Measurements from ENCODE around the gene HCK.

The HCK gene

DNA sequence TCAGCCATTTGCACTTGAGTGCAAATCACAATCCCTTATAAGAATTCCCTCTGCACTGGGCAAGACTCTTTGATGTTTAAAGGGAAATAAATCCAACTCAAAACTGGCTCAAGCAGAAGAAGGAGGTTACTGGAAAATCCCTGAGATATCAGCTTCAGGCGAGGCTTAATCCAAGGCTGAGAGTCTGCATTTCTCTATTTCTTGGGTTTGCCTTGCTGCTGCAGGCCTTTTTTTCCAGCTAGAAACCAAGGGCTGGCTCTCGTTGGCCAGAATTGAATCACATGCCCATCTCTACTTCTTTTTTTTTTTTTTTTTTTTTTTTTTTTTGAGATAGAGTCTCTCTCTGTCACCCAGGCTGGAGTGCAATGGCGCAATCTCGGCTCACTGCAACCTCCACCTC is 11.7 kb downstream of the HCK start:
- no peak for DNase-seq

DNA sequence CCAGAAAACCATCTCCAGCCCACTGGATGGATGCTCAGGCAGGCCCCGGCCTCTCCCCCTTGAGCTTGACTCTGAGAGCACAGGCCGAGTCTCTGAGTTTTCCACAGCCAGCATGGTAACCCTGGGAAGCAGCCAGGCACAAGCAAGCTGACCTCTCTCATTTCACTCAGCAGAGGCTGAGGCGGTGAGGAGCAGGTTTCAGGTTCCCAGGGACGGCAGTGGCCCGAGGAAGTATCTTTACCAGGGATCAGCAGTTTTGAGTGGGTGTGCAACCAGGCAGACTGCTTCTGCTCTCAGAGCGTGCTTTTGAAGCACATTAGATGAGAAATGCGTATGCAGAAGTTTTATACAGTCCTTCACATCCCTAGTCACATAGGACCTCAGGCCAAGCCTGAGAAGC is 12.6 kb downstream of the HCK start:
- DNase-seq = no peak

DNA sequence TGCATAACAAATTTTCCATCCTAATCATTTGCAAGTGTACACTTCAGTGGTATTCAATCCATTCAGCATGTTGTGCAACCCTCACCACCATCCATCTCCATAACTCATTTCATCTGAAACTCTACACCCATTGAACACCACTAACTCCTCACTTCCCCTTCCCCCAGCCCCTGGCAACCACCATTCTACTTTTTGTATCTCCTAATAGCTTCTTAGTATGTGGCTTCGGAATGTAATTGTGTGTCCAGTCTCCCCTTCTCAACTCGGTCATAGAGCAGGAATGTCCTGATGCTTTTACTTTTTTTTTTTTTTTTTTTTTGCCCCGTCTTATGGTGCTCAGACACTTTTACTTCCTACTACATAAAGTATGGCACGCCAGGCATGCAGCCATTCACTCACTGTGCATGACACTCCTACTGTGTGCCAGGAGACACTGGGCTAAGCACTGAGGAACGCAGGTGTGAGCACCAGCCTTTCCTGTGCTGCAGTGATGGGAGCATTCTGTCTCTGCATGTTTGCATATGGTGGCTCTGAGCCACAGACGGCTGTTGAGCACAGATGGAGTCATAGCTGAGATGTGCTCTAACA is 15.3 kb downstream of the HCK start:
- DNase-seq = no peak

DNA sequence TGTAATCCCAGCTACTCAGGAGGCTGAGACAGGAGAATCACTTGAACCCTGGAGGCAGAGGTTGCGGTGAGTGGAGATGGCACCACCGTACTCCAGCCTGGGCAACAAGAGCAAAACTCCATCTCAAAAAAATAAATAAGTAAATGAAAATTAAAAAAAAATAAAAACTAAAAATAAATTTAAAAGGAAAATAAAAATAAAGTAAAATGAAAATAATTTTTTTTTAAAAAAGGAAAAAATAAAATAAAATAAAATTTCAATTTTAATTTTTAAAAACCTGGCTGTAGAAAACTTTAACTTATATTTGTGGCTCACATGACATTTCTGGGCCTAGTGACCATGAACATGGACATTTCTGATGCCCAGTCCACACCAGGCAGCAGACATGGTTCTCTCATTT is 16.1 kb downstream of the HCK start:
- DNase-seq = no peak

DNA sequence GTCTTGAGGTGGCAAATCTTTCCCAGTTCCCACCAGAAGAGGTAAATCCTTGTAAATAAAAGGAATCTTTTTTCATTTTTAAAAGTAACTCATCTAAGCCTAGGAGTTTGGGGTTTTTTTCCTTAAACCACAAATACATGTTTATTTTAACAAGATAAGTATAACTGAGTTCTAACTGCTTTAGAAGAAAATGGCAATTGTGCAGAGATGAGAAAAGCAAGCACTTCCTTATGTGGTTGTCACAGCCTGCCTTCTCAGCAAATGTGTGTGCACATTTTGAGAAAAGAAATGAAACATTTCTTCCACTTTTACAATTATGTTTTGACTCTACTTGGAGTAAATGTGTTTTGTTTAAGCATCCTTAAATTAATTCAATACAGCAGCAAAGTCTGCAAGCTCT is 17.7 kb downstream of the HCK start:
- no peak for DNase-seq

DNA sequence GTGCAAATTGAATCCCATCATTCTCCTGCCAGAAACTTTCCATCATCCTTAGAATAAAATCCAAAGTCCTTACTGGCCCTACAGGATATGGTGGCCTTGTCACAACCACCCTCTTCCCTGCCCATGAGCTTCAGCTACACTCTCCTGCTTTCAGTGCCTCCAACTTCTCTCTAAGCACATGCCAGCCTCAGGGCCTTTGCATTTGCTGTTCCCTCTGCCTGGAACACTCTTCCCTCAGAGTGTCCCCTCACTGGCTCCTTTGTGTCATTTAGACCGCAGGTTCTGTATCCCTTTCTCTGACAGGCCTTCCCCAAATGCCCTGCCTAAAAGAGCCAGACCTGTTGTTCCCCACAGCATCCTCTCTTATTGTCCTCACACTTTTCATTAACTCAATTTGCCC is 18.2 kb downstream of the HCK start:
- DNase-seq = no peak

DNA sequence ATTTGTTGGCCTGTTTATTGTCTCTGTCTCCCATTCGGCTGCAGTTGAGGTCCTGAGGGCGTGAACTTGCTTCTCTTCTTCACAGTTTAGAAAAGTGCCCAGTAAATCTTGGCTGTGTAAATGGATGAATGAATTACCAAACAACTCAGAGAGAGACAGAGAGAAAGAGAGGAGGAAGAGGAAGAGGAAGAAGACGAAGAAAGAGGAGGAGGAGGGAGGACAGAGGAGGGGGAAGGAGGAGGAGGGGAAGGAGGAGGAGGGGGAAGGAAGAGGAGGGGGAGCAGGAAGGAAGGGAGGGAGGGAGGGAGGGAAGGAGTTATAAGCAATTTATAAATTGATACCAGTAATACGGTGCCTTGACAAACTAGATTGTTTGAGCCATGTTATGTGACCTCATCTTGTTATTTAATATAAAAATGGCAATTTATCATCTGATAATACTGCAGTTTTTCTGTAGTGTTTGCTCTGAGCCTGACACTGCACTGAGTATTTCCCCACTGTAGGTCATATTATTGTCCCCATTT is 18.7 kb downstream of the HCK start:
- no peak for DNase-seq

DNA sequence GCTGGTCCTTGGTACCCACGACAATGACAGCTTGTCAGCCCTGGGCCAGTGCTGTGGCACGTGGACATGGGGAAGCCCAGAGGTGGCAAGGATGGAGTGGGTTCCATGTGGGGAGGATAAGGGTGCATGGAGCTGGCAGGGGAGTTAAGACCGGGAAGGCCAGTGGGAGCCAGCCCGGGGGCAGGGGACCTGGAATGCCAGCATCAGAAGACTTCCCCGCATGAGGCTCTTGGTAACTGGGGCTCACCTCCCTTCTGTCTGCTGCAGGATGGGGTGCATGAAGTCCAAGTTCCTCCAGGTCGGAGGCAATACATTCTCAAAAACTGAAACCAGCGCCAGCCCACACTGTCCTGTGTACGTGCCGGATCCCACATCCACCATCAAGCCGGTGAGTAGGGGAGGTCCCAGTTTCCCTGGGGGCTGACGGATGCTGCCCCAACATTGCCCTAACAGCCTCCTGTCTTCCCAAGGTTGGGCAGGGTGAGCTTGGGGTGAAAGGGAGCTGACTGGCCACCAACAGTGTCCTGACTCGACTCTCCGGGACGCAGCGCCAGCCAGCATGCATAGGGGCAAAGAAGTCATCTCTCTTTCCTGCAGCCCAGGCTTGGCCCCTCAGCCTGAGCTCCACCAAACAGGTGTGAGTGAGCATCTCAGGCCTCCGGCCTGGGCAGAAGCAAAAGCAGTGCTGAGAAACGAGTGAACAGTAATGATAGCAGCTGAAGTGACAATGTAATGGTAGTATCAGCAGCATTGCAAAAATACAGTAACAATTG is 19.5 kb downstream of the HCK start:
- no peak for DNase-seq

DNA sequence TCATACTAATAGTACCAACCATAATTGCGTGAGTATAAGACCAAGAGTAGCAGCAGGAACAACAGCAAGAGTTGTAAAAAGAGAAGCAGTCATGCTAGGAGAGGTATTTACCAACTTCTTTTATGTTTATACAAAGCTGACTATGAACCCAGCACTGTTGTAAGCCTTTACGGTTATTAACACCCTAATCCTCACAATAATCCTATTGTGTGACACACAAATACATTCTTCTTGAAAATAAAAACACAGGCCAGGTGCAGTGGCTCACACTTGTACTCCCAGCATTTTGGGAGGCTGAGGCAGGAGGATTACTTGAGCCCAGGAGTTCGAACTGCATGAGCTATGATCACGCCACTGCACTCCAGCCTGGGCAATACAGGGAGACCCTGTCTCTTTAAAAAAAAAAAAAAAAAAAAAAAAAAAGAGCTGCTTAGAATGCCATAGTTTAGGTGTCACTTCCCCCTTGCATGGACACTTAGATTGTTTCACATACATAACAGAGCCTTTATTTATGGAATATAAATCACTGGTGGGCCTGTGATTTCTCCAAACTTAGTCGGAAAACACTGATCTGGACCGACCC is 20.2 kb downstream of the HCK start:
- no peak for DNase-seq

DNA sequence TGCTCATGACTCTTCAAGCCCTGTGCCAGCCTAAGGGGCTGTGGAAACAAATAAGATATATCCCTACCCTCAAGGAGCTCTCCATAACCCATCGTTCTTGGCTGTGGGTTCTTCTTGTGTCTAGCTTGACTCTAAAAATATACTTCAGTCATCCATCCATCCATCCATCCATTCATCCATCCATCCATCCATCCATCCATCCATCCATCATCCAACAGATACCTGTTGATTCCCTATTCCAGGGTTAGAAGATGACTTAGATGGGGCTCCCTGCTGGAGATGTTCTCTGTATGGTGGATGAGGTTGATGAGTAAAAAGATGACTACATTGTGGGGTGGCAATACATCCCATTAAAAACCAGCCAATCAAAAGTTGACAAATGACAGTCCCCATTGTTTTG is 23.5 kb downstream of the HCK start:
- no peak for DNase-seq

DNA sequence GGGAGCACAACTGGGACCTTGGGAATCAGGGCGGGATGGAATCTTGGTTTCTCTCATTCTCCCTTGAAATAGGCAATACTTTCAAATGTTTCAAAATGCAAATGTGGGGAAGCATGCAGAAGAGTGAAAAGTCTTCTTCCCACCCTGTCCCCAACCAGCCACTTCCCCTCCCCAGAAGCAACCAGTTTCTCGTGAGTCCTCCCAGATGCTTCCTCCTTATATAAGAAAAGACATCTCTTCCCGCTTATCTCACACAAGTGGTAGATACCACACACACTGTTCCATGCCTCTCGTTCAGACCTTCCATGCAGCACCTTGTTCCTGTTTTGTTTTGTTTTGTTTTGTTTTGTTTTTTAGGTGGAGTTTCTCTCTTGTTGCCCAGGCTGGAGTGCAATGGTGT is 25.1 kb downstream of the HCK start:
- no peak for DNase-seq

DNA sequence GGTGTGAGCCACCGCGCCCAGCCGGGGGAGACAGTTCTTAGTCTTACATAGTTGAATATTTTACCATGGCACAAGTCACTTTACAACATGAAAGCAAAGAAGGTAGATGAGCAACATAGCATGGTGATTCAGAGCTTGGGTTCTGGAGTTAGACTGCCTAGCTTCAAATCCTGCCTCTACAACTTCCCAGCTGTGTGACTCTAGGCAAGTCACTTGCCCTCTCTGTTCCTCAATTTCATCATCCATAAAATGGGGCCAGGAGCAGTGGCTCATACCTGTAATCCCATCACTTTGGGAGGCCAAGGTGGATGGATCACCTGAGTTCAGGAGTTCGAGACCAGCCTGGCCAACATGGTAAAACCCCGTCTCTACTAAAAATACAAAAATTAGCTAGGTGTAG is 26.3 kb downstream of the HCK start:
- no peak for DNase-seq

DNA sequence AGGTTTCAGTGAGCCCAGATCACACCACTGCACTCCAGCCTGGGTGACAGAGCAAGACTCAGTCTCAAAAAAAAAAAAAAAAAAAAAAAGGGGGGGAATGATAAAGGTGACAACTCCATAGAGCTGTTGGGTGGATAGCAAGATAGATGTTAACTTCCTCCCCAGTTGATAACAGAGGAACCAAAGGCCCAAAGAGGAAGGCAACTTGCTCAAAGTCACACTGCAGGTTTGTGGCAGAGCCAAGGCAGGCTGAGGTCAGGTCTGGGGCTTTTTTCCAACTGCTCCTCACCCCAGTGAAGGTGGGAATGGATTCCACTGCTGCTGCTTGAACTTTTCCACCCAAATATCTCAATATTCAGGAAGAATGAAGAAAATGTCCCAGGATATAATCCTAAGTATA is 26.7 kb downstream of the HCK start:
- no peak for DNase-seq

DNA sequence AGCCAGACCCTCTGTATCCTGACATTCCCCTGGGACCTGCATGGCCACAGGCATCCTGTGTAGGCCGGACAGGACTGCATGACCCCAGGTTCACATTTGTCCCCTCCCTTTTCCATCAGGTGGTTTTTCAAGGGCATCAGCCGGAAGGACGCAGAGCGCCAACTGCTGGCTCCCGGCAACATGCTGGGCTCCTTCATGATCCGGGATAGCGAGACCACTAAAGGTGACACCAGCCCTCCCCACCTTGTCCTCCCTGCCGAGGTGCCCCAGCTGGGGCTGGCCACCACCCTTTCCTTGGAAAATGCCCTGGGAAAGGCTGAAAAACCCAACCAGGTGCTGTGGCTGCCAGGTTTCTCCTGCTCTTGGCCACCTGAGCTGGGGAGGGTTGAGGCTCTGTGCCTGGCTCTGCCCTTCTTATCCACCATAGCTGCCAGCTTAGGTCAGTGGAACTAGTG is 27.6 kb downstream of the HCK start:
- no peak for DNase-seq

DNA sequence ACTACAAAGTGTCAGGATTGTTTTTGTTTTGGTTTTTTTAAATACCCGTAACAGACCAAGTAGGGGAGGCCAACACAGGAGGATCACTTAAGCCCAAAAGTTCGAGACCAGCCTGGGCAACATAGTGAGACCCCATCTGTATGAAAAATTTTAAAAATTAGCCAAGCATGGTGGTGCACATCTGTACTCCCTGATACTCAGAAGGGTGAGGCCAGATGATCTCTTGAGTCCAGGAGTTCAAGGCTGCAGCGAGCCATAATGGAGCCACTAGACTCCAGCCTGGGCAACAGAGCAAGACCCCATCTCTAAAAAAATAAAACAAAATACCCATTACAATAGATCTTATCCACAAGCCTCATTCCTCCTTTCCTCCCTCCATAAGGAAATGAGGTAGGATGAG is 28.7 kb downstream of the HCK start:
- DNase-seq = no peak

DNA sequence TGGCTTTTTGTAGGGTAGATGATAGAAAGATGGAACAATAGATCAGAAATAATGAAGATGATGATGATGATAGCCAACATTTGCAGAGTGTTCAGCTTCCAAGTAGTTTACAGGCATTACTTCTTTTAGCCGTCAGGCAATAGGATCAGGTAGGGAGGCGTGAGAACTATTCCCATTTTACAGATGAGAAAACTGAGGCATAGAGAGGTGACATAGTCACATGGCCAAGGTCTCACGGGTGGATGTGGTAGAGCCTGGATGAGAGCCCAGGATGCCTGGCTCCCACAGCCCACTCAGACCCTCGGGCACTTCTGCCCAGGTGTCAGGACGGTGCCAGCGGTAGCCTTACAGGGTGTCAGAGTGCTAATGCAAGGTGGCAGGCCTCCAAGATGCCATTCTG is 31.4 kb downstream of the HCK start:
- DNase-seq = no peak

DNA sequence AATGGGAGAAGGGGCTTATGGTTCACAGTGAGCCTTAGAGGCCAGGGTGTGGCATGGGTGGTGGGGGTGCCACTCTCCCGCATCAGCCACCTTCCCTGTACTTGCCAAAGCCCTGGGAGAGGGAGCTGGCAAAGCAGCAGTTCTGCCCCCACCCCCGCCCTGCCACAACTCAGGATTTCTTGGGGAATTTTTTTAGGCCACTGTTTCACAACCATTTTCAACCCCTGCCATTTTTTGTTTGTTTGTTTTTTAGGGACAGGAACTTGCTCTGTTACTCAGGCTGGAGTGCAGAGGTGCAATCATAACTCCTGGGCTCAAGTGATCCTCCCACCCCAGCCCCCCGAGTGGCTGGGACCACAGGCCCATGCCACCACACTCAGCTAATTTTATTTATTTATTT is 35.0 kb downstream of the HCK start:
- DNase-seq = no peak

DNA sequence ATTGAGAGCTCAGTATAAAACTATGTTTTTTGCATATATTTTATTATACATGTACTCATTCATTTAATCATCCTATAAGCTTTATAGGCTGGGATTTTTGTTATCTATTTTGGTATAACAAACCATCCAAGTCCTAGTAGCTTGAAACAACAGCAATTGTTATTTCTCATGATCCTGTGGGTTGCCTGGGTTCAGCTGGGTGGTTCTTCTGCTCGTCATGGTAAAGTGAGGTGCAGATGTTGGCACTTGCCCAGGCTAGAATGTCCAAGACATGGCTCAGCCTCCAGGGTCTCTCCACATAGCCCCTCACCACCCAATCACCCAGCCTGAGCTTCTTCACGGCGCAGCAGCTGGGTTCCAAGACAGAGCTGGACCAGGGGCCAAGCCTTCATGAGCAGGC is 36.7 kb downstream of the HCK start:
- no peak for DNase-seq

DNA sequence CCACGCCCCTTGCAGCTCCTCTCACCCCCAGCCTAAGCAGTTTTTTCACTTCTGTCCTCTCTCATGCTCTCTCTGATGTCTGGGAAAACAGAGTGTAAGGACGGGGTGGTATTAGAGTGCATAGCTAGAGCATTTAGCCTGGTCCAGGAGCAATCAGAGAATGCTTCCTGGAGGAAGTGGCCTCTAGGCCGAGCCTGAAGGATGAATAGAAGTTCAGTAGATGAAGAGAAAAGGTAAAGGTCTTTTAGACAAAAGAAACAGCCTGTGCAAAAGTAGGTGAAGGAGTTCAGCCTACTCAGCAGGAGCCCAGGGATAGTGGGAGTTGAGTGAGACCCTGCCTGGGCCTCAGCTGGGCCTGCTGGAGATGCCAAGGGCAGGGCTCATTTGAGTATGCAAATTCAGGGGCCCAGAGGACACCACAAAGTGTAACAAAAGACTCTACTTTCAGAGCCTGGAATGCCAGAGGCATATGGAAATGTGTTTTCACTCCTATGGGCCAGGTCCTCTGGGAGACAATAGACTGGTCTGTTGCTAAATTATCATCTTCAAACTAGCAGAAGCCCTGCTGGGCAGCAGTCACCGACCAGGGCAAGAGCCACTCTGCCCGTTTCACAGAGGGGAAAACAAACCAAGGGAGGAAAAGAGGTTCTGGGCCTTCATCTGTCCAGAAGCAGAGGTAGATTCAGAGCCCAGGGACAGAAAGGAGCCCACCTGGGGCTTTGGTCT is 37.8 kb downstream of the HCK start:
- DNase-seq = no peak

DNA sequence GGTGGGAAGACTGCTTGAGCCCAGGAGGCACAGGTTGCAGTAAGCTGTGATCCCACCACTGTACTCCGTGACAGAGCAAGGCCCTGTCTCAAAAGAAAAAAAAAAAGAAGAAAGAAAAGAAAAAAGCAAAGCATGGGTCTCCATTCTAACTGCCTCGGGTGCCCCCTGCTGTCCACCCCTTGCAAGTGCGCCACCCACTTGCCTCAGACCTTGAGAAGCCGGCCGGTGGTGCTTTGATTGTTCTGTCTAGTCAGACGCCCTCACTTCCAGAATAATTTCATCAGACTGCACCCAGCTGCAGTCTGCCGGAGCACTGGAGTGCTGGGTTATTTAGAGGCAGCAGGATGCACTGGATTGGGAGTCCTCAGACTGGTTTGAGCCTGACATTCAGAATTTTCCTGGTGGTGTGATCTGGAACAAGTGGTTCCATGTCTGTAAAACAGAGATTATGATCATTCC is 39.9 kb downstream of the HCK start:
- peak; percentile 41 to 70 (median 56) for DNase-seq

DNA sequence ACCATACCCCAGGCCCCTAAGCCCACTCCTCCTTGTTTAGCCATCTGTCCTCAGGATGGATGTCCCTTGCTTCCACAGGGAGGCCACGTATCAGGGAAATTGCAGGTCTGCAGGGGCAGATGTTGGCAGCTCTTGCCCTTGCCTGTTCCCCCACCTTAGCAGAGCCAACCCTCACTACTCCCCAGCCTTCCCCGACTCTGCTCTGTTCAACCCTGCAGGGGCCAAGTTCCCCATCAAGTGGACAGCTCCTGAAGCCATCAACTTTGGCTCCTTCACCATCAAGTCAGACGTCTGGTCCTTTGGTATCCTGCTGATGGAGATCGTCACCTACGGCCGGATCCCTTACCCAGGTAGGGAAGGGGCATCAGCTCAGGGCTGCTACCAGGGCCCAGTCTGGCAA is 46.7 kb downstream of the HCK start:
- no peak for DNase-seq

DNA sequence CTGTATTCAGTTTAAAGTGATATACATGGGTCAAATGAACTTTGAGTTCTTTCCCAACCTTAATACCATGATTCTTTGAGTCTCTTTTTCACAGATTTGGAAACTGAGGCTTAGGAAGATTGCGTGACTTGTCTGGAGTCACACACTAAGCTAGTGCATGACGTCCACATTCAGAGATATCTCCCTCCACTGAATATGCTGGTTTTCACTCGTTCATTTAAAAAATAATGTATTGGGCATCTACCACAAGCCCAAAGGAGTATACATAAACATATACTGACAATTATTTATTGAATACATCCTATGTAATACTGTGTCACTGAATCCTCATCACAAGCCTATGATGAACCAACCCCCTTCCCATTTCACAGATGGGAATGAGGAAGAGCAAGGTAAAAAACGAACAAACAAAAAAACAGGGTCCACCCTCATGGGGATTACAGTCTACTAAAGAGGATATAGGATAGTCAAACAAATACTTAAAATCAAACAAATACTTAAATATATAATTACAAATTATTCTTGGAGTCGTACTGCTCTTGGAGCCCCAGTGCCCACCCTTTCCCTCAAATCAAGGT is 56.9 kb downstream of the HCK start:
- DNase-seq = no peak
